ENCODE results near the gene TAF1B.

TAF1B gene

GRCh38 chr2:9821805-9822445 lies 21.3 kb upstream of the TAF1B start:
- Histone ChIP-seq H3K27me3 (ENCODE audit: insufficient read depth, low read length) (no peaks in the 10 kb centered on the region; the same call in 1 of the 2 replicates), H3K79me2 (ENCODE audit: insufficient read depth, low read length) (no peaks in the 10 kb centered on the region), H3K36me3 (ENCODE audit: insufficient read depth, low read length) (no peaks in the 10 kb centered on the region), H3F3A (ENCODE audit: insufficient read depth, low read length) (no peaks in the 10 kb centered on the region), H3K4me1 (ENCODE audit: insufficient read depth, low read length, severe bottlenecking) (no peaks in the 10 kb centered on the region), H3K9me3 (ENCODE audit: low read length) (no peaks in the 10 kb centered on the region), H4K20me1 (ENCODE audit: insufficient read depth, low read length) (no peaks in the 10 kb centered on the region), H3K4me3 (ENCODE audit: low read depth, low read length, poor library complexity, severe bottlenecking) (no peak overlapping the region), H3K27ac (ENCODE audit: low read depth, low read length, poor library complexity, severe bottlenecking) (no peak overlapping the region), H3K9ac (ENCODE audit: low read length) (no peak overlapping the region), H3K4me2 (ENCODE audit: low read length) (no peak overlapping the region), H3K9me2 (ENCODE audit: low read depth, low read length) (no peaks in the 10 kb centered on the region), H2AFZ (ENCODE audit: low read length) (no peak overlapping the region)
- no peak for TF ChIP-seq CTCF (IDR thresholded peaks at IDR 0.05; ENCODE audit: low read length)

- Histone ChIP-seq H3K4me3 (ENCODE audit: low read depth, low read length, poor library complexity, severe bottlenecking) (no peak overlapping the region), H3K27ac (ENCODE audit: low read depth, low read length, poor library complexity, severe bottlenecking) (no peak overlapping the region), H3F3A (ENCODE audit: insufficient read depth, low read length) (no peaks in the 10 kb centered on the region), H3K4me1 (ENCODE audit: insufficient read depth, low read length, severe bottlenecking) (no peaks in the 10 kb centered on the region), H3K9ac (ENCODE audit: low read length) (no peak overlapping the region), H3K4me2 (ENCODE audit: low read length) (no peak overlapping the region), H4K20me1 (ENCODE audit: insufficient read depth, low read length) (no peaks in the 10 kb centered on the region), H3K9me2 (ENCODE audit: low read depth, low read length) (no peaks in the 10 kb centered on the region), H3K36me3 (ENCODE audit: insufficient read depth, low read length) (no peaks in the 10 kb centered on the region), H3K9me3 (ENCODE audit: low read length) (no peaks in the 10 kb centered on the region), H3K79me2 (ENCODE audit: insufficient read depth, low read length) (no peaks in the 10 kb centered on the region), H3K27me3 (ENCODE audit: insufficient read depth, low read length) (no peaks in the 10 kb centered on the region), H2AFZ (ENCODE audit: low read length) (no peak overlapping the region)
- TF ChIP-seq EZH2 (IDR thresholded peaks at IDR 0.05; ENCODE audit: borderline replicate concordance, low read length) (no peak), CTCF (IDR thresholded peaks at IDR 0.05; ENCODE audit: low read length) (no peak)
Measured at GRCh38 chr2:9824441-9824840, 18.8 kb upstream of the TAF1B start.

- H4K20me1 ChIP-seq (ENCODE audit: insufficient read depth, low read length): no peaks in the 10 kb centered on the region
- no peaks in the 10 kb centered on the region for H3K27me3 ChIP-seq (ENCODE audit: insufficient read depth, low read length)
- no peaks in the 10 kb centered on the region for H3K9me3 ChIP-seq (ENCODE audit: low read length)
- no peak overlapping the region for H3K4me2 ChIP-seq (ENCODE audit: low read length)
- H3K9me2 ChIP-seq (ENCODE audit: low read depth, low read length): no peaks in the 10 kb centered on the region
- H2AFZ ChIP-seq (ENCODE audit: low read length): no peak overlapping the region
- no peak overlapping the region for H3K9ac ChIP-seq (ENCODE audit: low read length)
- H3K4me1 ChIP-seq (ENCODE audit: insufficient read depth, low read length, severe bottlenecking): no peaks in the 10 kb centered on the region
- no peak overlapping the region for H3K4me3 ChIP-seq (ENCODE audit: low read depth, low read length, poor library complexity, severe bottlenecking)
- H3K79me2 ChIP-seq (ENCODE audit: insufficient read depth, low read length): no peaks in the 10 kb centered on the region
- no peak for TF ChIP-seq EZH2 (IDR thresholded peaks at IDR 0.05; ENCODE audit: borderline replicate concordance, low read length)
- no peak for TF ChIP-seq CTCF (IDR thresholded peaks at IDR 0.05; ENCODE audit: low read length)
- H3K27ac ChIP-seq (ENCODE audit: low read depth, low read length, poor library complexity, severe bottlenecking): no peak overlapping the region
- H3K36me3 ChIP-seq (ENCODE audit: insufficient read depth, low read length): no peaks in the 10 kb centered on the region
- H3F3A ChIP-seq (ENCODE audit: insufficient read depth, low read length): no peaks in the 10 kb centered on the region
Measured at GRCh38 chr2:9824956-9825720, 18.1 kb upstream of the TAF1B start.

All from OCI-LY1 (cell line).